HFFc6 (cell line): ENCODE data around the gene CCNYL1. TPM values are rescaled to one million over a fixed set of nuclear protein-coding genes. Genes with fewer than 3 reads are reported as not detected.
"Not testable (repeated sequence)": the region's sequence is repeated elsewhere in the genome, so short reads cannot be mapped to it uniquely, and the experiment has no call there.

Experiments used
- DNase-seq: peaks from one replicate; pipeline ENCODE4 v3.0.0-alpha.2; 2018
- H3K27ac Mint-ChIP-seq: 2 replicates; pipeline ENCODE4 v1.8.0; 2020; ENCODE audit warnings: mild to moderate bottlenecking, mixed read lengths
- H3K27me3 Mint-ChIP-seq: 2 replicates; pipeline ENCODE4 v1.8.0; 2021; ENCODE audit warnings: mild to moderate bottlenecking, moderate library complexity, mixed read lengths; ENCODE audit not compliant: insufficient read depth
- H3K36me3 Mint-ChIP-seq: 2 replicates; pipeline ENCODE4 v1.8.0; 2021; ENCODE audit warnings: low read depth, mixed read lengths
- H3K4me1 Mint-ChIP-seq: 2 replicates; pipeline ENCODE4 v1.8.0; 2020; ENCODE audit warnings: low read depth, mixed read lengths
- H3K4me3 Mint-ChIP-seq: 2 replicates; pipeline ENCODE4 v1.8.0; 2020; ENCODE audit warnings: mild to moderate bottlenecking, moderate library complexity, mixed read lengths
- H3K9me3 Mint-ChIP-seq: 2 replicates; pipeline ENCODE4 v1.8.0; 2020; ENCODE audit warnings: mild to moderate bottlenecking, mixed read lengths
- total RNA-seq, 6 experiments: library from RNA; stranded (reverse); fragmentation: NEBNext Ultra II Directional; extraction: Animal tissue kit (Norgen Biotek cat#: 25700); gene quantifications; 2 replicates in 1 of 6; 3 replicates in 5 of 6; pipeline ENCODE4 v1.2.3, GENCODE V29; 2021
- TF ChIP-seq, protein P1 (sequence below): fragments of 200-600 bp; sonication (generic); IDR thresholded peaks from 2 replicates; pipeline ENCODE4 v1.5.0; 2021; ENCODE audit warnings: antibody characterized with exemption, mild to moderate bottlenecking

CCNYL1 gene
- total RNA-seq, 6 experiments from 2014 or later = 13.3 to 21.7 (median 17.5) TPM

DNA sequence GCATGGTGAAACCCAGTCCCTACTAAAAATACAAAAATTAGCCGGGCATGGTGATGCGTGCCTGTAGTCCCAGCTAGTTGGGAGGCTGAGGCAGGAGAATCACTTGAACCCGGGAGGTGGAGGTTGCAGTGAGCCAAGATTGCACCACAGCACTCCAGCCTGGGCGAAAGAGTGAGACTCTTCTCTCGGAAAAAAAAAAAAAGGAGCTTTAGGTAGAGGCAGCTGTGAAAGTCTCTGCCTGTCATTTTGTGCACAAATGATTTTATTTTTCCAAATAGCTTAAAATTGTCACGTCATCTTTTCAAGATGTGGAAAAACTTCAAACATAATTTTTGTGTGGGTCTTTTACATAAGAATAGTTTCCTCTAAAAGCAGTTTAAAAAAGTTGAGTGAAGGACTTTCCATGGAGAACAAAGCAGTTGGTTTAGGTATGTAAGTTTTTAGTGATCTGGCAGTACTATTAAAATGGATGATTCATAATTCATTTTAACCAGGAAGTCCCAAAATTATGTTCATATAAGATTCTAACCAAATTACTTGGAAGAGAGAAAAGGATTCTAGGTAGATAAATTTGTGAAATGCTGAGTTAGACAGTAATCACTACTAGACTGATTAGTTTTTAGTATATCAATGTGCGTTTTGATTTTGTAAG, 11.5 kb downstream of the CCNYL1 start:
- Mint-ChIP-seq H3K27me3 (no peaks in the 10 kb centered on the region), H3K9me3 (no peaks in the 10 kb centered on the region), H3K4me3 (no peak overlapping the region), H3K36me3 (no peaks in the 10 kb centered on the region), H3K4me1 (peaks cover 40% of the 10 kb centered on the region), H3K27ac (no peak overlapping the region)
- DNase-seq = no peak
- TF ChIP-seq, protein P1, sequence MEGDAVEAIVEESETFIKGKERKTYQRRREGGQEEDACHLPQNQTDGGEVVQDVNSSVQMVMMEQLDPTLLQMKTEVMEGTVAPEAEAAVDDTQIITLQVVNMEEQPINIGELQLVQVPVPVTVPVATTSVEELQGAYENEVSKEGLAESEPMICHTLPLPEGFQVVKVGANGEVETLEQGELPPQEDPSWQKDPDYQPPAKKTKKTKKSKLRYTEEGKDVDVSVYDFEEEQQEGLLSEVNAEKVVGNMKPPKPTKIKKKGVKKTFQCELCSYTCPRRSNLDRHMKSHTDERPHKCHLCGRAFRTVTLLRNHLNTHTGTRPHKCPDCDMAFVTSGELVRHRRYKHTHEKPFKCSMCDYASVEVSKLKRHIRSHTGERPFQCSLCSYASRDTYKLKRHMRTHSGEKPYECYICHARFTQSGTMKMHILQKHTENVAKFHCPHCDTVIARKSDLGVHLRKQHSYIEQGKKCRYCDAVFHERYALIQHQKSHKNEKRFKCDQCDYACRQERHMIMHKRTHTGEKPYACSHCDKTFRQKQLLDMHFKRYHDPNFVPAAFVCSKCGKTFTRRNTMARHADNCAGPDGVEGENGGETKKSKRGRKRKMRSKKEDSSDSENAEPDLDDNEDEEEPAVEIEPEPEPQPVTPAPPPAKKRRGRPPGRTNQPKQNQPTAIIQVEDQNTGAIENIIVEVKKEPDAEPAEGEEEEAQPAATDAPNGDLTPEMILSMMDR = no peak

- DNase-seq, H3K27me3 Mint-ChIP-seq, H3K9me3 Mint-ChIP-seq, H3K4me3 Mint-ChIP-seq, H3K36me3 Mint-ChIP-seq, H3K27ac Mint-ChIP-seq: not testable (repeated sequence)
- H3K4me1 Mint-ChIP-seq = peaks cover 41% of the 10 kb centered on the region
Measured at GRCh38 chr2:207723425-207723787, 12.0 kb downstream of the CCNYL1 start.

DNA sequence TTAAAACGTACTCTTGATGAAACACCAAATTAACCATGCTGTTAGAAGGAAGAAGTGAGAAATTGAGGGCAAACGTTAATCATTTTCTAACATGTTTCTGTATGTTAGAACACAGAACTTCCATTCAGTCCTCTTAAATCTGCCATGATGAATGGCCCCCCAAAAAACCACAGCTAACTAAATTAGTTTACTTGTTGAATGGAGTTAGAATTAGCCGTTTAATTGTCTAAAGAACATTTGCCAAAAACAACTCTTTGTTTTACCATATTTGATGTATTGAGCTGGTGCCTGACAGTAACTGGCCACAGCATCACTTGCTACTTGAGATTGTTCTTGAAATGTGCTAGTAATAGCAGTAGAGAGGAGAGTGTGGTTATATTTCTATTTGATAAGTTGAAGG, 12.7 kb downstream of the CCNYL1 start:
- Mint-ChIP-seq H3K27ac (no peak overlapping the region), H3K4me1 (peaks cover 37% of the 10 kb centered on the region), H3K9me3 (no peaks in the 10 kb centered on the region), H3K4me3 (no peak overlapping the region), H3K27me3 (no peaks in the 10 kb centered on the region), H3K36me3 (peaks cover 8% of the 10 kb centered on the region; the same call in 1 of the 2 replicates)
- no peak for DNase-seq
- TF ChIP-seq, protein P1 = no peak

DNA sequence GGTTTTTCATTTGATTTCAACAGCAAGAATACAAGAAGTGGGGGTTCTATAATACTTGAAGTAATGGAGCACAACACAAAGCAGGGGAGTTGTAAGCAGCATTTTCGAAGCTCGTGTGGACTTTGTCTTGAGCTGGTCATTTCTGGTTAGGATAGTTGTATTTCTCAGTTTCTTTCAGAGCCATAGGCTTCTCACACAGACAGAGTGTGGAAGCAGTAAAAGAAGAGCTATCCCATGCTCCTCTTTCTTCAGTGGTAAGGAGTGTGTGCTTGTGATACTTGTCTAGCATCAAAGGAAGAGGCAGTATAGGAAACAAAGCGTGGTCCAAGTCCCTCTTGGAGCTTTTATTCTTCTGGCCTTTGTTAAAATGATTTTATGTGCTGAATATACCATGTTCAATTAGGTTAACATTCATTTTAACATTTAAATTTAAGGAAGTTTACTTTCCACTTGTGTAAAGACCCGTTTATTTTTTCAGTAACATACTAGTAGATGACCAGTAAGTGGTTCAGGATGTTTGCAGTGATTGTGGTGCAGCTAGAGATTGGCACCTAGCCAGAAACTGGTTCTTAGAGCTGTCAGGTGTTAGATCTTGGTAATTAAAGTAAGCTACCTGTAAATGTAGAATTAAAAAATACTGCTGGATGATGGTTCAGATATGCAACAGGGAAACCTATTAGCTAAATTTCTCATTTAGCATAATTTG, 14.6 kb downstream of the CCNYL1 start:
- TF ChIP-seq, protein P1 = no peak
- Mint-ChIP-seq H3K4me1 (peaks cover 37% of the 10 kb centered on the region), H3K27ac (no peak overlapping the region), H3K36me3 (peaks cover 17% of the 10 kb centered on the region; the same call in 1 of the 2 replicates), H3K4me3 (no peak overlapping the region), H3K9me3 (no peaks in the 10 kb centered on the region), H3K27me3 (no peaks in the 10 kb centered on the region)
- DNase-seq = no peak

DNA sequence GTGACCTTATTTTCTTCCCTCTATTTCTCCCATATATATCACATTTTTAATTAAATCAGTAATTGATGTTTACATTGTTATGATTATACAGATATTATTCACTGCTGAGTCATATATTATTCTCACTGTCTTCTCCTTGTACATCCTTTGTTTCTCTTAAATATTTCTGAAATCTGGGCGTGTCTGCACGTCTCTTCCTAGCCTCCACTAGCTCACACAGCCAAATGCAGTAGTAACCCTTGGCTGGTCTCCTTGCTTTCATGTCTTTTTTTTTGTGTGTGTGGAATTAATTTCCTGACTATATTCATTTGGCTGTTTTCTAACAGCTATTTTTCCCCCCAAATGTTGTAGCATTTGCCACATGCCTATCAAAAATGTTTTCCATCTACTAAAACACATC, 15.8 kb downstream of the CCNYL1 start:
- no peaks in the 10 kb centered on the region for H3K9me3 Mint-ChIP-seq
- H3K4me1 Mint-ChIP-seq = peaks cover 37% of the 10 kb centered on the region
- H3K27me3 Mint-ChIP-seq = no peaks in the 10 kb centered on the region
- H3K36me3 Mint-ChIP-seq = peaks cover 17% of the 10 kb centered on the region; the same call in 1 of the 2 replicates
- peak; percentile 31 for DNase-seq
- TF ChIP-seq, protein P1 = no peak
- peak overlapping the region; percentile 13 for H3K27ac Mint-ChIP-seq
- peak overlapping the region; percentile 45; the same call in 1 of the 2 replicates for H3K4me3 Mint-ChIP-seq

GRCh38 chr2:207729465-207729998, 18.1 kb downstream of the CCNYL1 start:
- DNase-seq = no peak
- Mint-ChIP-seq H3K27me3 (no peaks in the 10 kb centered on the region), H3K4me1 (peaks cover 31% of the 10 kb centered on the region), H3K36me3 (peaks cover 17% of the 10 kb centered on the region; the same call in 1 of the 2 replicates), H3K27ac (no peak overlapping the region), H3K4me3 (no peak overlapping the region), H3K9me3 (no peaks in the 10 kb centered on the region)
- TF ChIP-seq, protein P1 = no peak
